HT-29 (cell line): ENCODE measurements around the gene ABCB7. TPM values are rescaled to one million over a fixed set of nuclear protein-coding genes. Genes with fewer than 3 reads are reported as not detected.
"Not testable (repeated sequence)": the region's sequence is repeated elsewhere in the genome, so short reads cannot be mapped to it uniquely, and the experiment has no call there.

ENCODE experiments used
- DNase-seq: peaks from one replicate; pipeline ENCODE4 v3.0.0-alpha.2; 2015; ENCODE audit warnings: low spot score
- total RNA-seq: library from RNA; depleted of rRNA; stranded (reverse); fragments of >200 nt; shearing (Covaris generic); gene quantifications from 2 replicates; pipeline ENCODE4 v1.2.3, GENCODE V29; 2014; rRNA removed

Gene ABCB7
- total RNA-seq: 16.0 and 20.6 TPM in 2 replicates

DNA sequence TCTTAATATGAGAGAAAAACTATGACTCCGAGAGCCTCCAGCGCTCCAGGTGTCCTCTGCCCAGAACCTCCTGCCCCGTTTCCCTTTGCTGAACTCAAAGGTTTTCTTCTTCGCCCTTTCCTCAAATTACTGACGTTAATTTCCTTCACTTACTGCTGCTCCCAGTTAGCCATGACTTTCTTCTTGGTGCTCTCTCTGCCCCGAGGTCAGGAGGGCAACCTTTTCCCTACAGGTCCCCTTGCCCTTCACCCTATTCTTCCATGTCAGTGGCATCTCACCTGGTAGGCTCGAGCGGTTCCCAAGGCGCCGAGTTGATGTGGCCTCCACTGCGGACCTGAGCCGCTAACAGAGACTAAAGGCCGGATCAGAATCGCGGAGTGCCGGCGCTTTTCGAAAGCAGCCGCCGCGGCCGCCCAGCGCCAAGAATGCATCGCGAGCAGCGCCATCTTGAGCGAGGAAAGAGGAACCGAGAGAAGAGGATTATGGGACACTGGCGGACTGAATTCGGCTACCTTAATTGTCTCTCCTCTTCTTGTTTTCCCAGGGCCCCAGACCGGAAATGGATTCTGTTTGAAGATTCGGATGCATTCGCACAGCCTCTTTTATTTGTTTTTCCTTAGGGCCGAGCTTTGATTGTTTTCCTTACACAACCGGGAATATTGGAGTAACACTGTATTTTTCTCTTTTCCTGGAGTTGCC, at the start of gene ABCB7:
TSS of gene ABCB7 (minus strand) at position 457 of the 699 bp plus-strand sequence. CDS start at position 446, 11 bp downstream.
- DNase-seq: peak; percentile 78

DNA sequence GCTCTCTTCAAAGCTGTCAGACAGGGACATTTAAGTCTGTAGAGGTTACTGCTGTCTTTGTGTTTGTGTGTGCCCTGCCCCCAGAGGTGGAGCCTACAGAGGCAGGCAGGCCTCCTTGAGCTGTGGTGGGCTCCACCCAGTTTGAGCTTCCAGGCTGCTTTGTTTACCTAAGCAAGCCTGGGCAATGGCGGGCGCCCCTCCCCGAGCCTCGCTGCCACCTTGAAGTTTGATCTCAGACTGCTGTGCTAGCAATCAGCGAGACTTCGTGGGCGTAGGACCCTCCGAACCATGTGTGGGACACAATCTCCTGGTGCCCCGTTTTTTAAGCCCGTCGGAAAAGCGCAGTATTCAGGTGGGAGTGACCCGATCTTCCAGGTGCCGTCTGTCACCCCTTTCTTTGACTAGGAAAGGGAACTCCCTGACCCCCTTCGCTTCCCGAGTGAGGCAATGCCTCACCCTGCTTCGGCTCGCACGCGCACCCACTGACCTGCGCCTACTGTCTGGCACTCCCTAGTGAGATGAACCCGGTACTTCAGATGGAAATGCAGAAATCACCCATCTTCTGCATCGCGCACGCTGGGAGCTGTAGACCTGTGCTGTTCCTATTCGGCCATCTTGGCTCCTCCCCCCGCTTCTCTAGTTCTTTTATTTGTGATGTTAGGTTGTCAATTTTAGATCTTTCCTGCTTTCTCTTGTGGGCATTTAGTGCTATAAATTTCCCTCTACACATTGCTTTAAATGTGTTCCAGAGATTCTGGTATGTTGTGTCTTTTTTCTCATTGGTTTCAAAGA, 32.5 kb upstream of the ABCB7 start:
- DNase-seq: peak; percentile 41

DNA sequence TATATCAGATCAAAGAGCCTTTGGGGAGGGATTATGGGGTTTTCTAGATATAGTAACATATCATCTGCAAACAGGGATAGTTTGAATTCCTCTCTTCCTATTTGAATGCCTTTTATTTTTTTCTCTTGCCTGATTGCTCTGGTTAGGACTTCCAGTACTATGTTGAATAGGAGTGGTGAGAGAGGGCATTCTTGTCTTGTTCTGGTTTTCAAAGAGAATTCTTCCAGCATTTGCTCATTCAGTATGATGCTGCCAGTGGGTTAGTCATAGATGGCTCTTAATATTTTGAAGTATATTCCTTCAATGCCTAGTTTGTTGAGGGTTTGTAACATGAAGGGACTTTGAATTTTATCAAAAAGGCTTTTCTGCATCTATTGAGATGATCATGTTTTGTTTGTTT, 25.6 kb upstream of the ABCB7 start:
- no peak for DNase-seq

DNA sequence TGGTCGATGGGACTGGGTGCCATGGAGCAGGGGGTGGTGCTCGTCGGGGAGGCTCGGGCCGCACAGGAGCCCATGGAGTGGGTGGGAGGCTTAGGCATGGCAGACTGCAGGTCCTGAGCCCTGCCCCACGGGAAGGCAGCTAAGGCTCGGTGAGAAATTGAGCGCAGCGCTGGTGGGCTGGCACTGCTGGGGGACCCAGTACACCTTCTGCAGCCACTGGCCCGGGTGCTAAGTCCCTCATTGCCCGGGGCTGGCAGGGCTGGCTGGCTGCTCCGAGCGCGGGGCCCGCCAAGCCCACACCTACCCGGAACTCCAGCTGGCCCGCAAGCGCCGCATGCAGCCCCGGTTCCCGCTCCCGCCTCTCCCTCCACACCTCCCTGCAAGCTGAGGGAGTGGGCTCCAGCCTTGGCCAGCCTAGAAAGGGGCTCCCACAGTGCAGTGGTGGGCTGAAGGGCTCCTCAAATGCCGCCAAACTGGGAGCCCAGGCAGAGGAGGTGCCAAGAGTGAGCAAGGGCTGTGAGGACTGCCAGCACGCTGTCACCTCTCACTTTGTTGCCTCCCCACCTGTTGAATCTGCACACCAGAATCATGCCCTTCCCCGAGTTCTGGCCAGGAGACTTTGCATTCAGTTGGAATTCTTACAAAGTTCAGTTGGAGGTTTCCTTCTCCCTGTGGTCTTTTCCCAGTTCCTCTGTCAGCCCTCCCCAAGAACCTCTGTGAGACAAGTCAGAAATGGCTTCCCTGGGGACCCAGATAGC, 23.6 kb upstream of the ABCB7 start:
- DNase-seq: not testable (repeated sequence)

DNA sequence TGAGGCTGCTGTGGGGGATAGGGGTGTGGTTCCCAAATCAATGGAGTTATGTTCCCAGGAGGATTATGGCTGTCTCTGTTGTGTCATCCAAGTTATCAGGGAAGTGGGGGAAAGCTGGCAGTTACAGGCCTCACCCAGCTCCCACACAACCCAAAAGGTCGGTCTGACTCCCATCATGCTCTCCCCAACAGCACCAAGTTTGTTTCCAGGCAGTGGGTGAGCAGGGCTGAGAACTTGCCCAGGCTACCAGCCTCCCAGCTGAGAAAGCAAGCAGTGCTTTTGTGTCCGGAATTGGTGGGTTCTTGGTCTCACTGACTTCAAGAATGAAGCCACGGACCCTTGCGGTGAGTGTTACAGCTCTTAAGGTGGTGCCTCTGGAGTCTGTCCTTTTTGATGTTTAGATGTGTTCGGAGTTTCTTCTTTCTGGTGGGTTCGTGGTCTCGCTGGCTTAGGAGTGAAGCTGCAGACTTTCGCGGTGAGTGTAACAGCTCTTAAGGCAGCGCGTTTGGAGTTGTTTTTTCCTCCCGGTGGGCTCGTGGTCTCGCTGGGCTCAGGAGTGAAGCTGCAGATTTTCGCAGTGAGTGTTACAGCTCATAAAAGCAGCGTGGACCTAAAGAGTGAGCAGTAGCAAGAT, 16.3 kb upstream of the ABCB7 start:
- DNase-seq: not testable (repeated sequence)

DNA sequence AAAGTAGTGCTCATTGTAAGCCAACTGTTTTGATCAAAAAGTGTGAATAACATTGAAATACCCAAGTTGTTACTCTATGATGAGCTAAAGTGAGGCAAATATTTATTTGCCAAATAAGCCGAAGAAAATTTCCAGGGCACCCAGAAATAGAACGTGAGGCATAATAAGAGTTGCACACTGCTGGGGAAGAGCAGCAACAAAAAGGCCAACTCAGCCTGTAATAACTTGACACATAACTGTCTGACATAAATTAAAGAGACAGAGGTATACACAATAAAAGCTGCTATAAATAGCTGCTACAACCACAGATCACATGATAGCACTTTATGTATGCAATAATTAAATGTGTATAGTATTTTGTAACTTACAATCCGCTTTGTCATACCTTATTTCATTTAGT, 2.0 kb upstream of the ABCB7 start:
- no peak for DNase-seq

DNA sequence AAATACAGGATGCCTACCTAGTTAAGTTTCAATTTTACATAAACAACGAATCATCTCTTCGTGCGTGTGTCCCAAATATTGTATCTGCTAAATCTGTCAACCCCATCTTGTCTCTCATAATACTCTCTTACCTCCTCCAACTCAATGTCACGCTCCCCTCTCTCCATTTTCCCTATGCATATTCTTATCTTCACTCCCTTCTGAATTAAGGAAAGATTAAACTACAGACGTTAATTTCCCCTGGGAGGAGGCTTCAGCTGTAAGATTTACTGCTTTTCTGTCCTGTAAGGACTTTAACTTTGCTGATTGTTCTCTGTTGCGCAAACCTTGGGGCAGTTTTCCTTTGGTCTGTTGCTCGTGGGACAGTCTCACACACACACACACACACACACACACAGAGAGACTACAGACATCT, 455 bp upstream of the ABCB7 start:
- DNase-seq: peak; percentile 44

DNA sequence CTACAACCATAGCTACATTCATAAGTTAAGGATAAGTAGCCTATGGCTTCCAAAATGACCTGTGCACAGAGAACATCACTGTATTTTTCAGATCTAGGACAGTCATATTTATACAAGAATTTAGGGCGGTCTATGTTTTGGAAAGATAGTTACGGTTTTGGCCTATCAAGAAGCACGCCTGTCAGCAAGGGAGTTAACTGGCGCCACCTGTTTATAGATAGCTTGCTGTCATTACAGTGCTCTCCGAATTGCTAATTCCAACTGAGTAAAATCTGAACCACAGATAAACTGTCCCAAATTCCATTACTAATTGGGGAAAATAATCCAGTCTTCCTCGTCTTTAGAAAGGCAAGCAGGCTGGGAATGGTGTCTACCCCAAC, 646 bp downstream of the ABCB7 start:
- no peak for DNase-seq

DNA sequence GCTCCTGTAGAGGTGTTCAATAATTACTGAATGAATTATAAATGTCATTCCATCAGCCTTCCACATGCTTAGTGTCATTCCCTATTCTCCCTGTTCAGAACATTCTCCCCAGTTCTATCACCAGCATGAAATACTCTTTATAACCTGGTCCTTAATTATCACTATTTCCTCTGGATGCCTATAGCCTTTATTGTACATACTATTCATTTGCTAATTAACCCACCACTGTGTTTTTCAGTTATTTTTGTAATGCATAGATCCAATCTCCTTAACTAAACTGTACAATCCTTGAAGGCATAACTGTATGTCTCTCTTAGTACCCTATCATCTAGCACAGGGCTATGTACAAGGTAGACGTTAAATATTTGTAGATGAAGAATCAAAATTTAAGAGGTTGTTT, 1.2 kb downstream of the ABCB7 start:
- DNase-seq: no peak

DNA sequence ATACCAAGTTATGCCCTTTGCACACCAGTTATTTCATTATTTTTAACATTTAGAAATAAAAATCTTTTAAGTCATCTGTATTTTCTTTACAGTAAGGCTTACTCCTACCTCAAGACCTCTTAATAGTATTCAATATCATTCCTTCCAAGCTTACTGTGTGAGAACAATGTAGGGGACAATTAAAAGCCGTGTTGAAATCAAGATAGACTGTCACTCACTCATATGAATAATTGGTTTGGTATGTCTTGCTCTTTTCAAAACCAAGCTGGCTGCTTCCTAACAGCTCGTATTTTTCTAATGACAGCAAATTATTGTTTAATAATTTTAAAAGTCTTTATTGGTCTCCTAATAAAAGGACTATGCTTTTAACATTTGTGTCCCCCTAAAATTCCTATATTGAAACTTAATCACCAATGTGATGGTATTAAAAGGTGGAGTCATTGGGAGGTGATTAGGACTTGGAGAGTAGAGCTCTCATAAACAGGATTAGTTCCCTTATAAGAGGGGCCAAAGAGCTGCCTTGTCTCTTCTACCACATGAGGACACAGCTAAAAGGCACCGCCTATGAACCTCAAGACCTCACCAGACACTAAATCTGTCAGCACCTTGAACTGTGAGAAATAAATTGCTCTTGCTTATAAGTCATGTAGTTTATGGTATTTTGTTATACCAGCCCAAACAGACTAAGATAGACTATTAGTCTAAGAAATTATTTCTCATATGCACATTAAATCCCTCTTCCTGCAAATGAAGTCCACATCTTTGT, 4.1 kb downstream of the ABCB7 start:
- DNase-seq: no peak

DNA sequence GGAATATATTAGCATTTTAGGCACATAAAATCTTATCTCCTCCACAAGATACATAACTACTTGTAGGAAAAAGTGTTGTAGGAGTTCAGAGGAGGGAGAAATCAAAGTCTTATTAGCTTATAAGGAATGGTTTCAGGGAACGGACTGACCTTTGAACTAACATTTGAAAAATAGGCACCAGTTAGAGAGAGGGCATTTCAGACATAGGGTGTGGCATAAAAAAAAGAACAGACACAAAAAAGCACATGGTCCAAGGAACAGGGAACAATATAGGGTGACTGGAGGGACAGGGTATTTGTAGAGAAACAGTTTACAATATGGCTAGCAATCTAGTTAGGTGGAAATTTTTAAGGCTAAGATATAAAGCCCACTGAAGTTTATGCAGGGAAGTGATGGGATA, 6.4 kb downstream of the ABCB7 start:
- no peak for DNase-seq

DNA sequence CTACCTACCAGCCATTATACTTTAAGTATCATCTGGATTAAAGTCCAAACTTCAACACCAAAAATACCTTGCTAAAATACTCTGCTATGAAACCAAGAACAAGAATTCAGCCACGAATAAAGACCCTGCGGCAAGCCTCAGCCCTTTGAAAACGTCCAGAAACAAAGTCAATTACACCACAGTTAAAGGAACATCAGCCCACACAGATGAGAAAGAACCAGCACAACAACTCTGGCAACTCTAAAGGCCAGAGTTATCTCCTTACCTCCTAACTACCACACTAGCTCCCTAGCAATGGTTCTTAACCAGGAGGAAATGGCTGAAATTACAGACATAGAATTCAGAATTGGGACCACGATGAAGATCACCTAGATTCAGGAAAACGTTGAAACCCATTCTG, 23.4 kb downstream of the ABCB7 start:
- DNase-seq: no peak

DNA sequence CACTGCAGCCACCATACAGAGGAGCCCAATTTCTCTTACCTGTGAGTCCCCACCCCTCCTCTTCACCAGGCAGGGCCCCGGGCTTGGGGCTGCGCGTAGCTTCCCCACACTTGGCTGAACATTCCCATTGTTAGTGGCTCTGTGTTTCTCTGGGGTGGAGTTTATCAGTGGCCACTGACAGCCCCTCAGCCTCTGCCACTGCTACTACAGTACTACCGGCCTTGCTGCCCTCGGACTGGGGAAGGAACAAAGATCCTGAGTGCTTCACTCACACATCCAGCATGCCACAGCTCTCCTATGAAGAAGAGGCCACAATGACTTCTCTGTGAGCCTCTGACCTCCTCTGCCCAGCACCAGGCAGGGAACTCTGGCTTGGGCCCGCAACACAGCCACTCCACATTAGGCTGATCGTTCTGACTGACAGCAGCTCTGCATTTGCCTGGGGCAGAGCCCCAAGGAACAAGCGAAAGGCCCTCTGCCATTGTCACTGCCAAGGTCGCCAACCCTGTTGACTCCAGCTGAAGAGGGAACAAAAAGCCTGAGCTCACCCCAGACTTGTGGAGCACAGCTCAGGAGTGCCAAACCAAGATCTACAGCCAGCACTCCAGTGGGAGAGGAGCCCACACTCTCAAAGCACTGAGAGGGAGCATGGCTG, 24.0 kb downstream of the ABCB7 start:
- DNase-seq: no peak

DNA sequence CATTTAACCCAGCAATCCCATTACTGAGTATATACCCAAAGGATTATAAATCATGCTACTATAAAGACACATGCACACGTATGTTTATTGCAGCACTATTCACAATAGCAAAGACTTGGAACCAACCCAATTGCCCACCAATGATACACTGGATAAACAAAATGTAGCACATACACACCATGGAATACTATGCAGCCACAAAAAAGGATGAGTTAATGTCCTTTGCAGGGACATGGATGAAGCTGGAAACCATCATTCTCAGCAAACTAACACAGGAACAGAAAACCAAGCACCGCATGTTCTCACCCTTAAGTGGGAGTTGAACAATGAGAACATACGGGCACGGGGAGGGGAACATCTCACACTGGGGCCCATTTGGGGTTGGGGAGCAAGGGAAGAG, 27.0 kb downstream of the ABCB7 start:
- not testable (repeated sequence) for DNase-seq

DNA sequence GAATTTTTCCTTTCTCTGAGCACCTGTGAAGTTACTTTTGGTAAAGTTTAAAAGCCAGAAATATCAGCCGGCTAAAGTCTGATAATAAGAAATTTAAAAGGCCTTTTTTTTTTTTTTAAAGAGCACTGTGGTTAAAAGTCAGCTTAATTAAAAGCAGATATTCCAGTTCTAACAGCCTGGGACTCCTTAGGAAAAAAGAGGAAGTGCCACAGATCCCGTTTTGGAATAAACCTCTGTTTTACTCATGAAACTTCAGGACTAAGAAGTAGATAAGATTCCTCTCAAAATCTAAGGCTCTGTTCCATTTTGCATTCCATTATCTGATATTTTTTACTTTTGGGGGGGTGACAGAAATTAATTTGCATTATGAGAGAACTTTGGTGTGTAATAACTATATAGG, 37.8 kb downstream of the ABCB7 start:
- DNase-seq: no peak

DNA sequence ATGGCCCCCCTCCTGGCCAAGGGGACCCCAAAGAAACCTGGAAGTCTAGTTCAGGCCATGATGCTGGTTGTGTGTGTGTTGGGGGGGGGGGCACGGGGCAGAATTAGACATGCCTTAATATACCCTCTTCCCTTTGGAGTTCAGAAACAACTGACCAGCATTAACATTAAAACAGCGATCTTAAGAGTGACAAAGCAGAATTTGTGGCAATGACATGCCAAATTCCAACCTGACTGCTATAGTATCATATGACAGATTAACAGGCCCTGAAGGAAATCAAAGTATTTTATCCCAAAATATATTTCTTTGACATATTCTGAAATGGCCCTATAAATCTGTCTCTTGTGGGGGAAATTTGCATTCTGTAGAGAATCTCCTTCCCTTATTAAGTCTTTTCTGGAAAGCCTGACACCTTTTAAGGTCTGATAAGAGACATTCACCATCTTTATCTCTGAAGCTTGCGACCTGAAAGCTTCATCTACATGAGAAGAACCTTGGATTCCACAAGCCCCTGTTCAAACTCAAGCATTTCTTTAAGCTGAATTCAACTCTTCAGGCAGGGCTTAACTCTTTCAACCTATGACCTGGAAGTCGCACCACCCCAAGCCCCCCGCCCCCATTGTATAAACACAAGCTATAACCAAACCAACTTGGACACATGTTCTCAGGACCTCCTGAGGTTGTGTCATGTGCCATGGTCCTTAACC, 40.2 kb downstream of the ABCB7 start:
- no peak for DNase-seq

DNA sequence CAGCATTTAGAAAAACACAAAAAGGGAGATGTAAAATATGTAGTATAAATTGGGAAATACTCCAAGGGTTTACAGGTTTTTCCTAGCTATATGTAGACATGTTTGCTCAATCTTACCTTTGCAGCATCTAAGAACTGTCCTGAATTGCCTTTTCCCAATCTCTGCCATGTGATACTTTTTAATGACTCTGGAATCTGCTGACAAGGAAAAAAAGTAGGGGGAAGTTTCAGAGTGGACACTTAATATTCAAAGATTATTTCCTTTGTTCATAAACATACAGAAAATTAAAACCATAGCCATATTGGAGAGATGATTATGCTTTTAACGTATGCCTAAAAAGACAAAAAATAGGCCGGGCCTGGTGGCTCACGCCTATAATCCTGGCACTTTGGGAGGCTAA, 41.4 kb downstream of the ABCB7 start:
- no peak for DNase-seq

DNA sequence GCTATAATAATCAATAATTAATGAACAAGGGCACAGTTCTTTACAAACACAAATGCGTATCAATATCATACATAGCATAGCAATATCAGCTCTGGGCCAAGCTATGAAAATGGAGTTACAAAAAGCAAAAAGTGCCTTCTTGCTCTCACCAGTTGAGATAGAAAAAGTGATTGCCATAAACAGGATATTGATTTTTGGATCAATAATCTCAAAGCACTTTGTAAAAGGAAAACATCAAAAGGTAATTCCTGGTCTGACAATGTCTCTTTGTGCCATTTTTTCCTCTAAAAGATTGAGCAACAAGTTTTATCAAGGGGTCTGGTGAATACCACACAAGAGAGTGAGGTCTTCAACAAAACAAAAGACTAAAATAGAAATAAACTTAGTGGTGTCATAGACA, 42.4 kb downstream of the ABCB7 start:
- DNase-seq: no peak

DNA sequence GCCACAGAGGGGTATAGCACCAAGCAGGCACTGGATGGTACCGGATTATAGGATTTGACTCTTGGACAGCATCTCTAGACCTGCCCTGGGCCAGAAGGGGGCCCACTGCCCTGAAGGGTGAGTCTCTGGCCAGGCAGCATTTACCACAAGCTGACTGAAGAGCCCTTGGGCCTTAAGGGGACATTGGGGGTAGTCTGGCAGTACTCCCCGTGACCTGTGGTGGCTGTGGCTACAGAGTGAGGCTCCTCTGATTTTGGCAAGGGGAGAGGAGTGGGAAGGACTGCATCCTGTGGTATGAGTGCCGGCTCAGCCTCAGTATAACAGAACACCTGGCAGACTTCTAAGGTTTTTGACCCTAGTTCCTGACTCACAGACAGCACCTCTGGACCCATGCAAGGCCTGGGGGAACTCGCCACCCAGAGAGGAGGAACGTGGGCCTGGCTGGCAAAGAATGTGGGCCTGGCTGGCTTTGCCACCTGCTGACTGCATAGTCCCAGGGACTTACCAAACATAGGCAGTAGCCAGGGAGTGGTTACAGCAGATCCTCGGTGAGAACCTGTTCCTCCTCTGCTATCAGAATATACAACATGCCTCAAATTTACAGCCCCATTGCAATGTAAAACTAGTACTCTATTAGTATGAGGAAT, 48.1 kb downstream of the ABCB7 start:
- no peak for DNase-seq
